Stimulated activated naive CD8-positive, alpha-beta T cell treated with anti-CD3 and anti-CD28 coated beads, Interleukin-15, amount 100 ng/mL, for 72 hours (primary cell): ENCODE measurements around the gene ANKHD1.
A peak's percentile ranks its signal among the peaks of the same experiment; 100 is the strongest.

Source experiments
- ATAC-seq: fragments of 150-1000 bp; cut with Tn5 transposase; 2 replicates; pipeline ENCODE4 v1.10.0; 2021; ENCODE audit warnings: mild to moderate bottlenecking, moderate library complexity
- DNase-seq, 2 donors: peaks; one replicate each; pipeline ENCODE4 v3.0.0; 2021 to 2022
- H3K27ac Mint-ChIP-seq, 2 donors: one replicate each; pipeline ENCODE4 v1.8.0; 2022; ENCODE audit warnings: mild to moderate bottlenecking in 2 of 2, mixed read lengths in 2 of 2, moderate library complexity in 2 of 2
- H3K27me3 Mint-ChIP-seq: one replicate; pipeline ENCODE4 v1.8.0; 2022; ENCODE audit warnings: mixed read lengths
- H3K4me1 Mint-ChIP-seq: one replicate; pipeline ENCODE4 v1.8.0; 2022; ENCODE audit warnings: mild to moderate bottlenecking, mixed read lengths
- H3K4me3 Mint-ChIP-seq, 2 donors: one replicate each; pipeline ENCODE4 v1.8.0; 2022; ENCODE audit warnings: mild to moderate bottlenecking in 2 of 2, mixed read lengths in 2 of 2, moderate library complexity in 1 of 2
- H3K9me3 Mint-ChIP-seq, 2 donors: one replicate each; pipeline ENCODE4 v1.8.0; 2022; ENCODE audit warnings: mixed read lengths in 2 of 2

Gene ANKHD1

GRCh38 chr5:140524003-140524402 lies 122.4 kb downstream of the ANKHD1 start:
- Mint-ChIP-seq H3K27me3 (no peaks in the 10 kb centered on the region), H3K4me1 (no peaks in the 10 kb centered on the region), H3K27ac (no peak overlapping the region), H3K9me3 (no peaks in the 10 kb centered on the region), H3K4me3 (no peak overlapping the region)
- no peak for ATAC-seq
- DNase-seq, result no peak

- no peak for DNase-seq
- Mint-ChIP-seq H3K9me3 (no peaks in the 10 kb centered on the region), H3K4me3 (no peak overlapping the region), H3K27ac (no peak overlapping the region), H3K4me1 (peaks cover 6% of the 10 kb centered on the region), H3K27me3 (no peaks in the 10 kb centered on the region)
- ATAC-seq, result no peak
These were observed 138.6 kb downstream of the ANKHD1 start for GRCh38 chr5:140540227-140540626.

GRCh38 chr5:140542972-140543371 lies 141.3 kb downstream of the ANKHD1 start:
- Mint-ChIP-seq H3K4me3 (no peak overlapping the region), H3K27me3 (no peaks in the 10 kb centered on the region), H3K9me3 (no peaks in the 10 kb centered on the region), H3K27ac (no peak overlapping the region), H3K4me1 (peaks cover 14% of the 10 kb centered on the region)
- no peak for DNase-seq
- ATAC-seq, result no peak

DNA sequence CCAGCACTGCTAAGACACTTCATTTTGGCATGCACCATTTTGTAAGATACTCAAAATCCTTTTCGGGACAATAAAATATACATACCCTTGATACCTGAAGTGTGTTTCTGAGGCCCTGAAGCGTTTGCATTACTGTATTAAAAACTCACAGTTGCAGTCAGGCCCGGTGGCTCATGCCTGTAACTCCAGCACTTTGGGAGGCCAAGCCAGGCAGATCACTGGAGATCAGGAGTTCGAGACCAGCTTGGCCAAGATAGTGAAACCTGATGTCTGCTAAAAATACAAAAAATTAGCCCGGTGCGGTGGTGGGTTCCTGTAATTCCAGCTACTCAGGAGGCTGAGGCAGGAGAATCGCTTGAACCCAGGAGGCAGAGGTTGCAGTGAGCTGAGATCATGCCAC lies 143.4 kb downstream of the ANKHD1 start:
- Mint-ChIP-seq H3K27ac (no peak overlapping the region), H3K4me1 (peaks cover 34% of the 10 kb centered on the region), H3K27me3 (no peaks in the 10 kb centered on the region), H3K4me3 (no peak overlapping the region), H3K9me3 (no peaks in the 10 kb centered on the region)
- DNase-seq (no peak), ATAC-seq (no peak)

DNA sequence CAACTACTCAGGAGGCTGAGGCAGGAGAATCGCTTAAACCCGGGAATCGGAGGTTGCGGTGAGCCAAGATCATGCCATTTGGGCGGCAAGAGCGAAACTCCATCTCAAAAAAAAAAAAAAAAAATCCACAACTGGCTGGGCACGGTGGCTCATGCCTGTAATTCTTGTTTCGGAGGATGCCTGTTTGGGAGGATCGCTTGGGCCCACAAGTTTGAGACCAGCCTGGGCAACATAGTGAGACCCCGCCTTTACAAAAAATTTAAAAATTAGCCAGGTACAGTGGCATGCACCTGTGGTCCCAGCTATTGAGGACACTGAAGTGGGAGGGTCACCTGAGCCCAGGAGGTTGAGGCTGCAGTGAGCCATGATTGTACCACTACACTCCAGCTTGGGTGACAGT lies 144.0 kb downstream of the ANKHD1 start:
- ATAC-seq (no peak), DNase-seq (no peak)
- no peak overlapping the region for H3K27ac Mint-ChIP-seq
- no peaks in the 10 kb centered on the region for H3K9me3 Mint-ChIP-seq
- no peak overlapping the region for H3K4me3 Mint-ChIP-seq
- H3K4me1 Mint-ChIP-seq, result peaks cover 40% of the 10 kb centered on the region
- H3K27me3 Mint-ChIP-seq, result no peaks in the 10 kb centered on the region

GRCh38 chr5:140546851-140547507 lies 145.3 kb downstream of the ANKHD1 start:
- H3K27me3 Mint-ChIP-seq, result no peaks in the 10 kb centered on the region
- DNase-seq (no peak), ATAC-seq (no peak)
- no peaks in the 10 kb centered on the region for H3K9me3 Mint-ChIP-seq
- H3K27ac Mint-ChIP-seq, result peak overlapping the region; percentile 96 to 99
- H3K4me3 Mint-ChIP-seq, result peak overlapping the region; percentile 94 to 95
- peaks cover 50% of the 10 kb centered on the region for H3K4me1 Mint-ChIP-seq

DNA sequence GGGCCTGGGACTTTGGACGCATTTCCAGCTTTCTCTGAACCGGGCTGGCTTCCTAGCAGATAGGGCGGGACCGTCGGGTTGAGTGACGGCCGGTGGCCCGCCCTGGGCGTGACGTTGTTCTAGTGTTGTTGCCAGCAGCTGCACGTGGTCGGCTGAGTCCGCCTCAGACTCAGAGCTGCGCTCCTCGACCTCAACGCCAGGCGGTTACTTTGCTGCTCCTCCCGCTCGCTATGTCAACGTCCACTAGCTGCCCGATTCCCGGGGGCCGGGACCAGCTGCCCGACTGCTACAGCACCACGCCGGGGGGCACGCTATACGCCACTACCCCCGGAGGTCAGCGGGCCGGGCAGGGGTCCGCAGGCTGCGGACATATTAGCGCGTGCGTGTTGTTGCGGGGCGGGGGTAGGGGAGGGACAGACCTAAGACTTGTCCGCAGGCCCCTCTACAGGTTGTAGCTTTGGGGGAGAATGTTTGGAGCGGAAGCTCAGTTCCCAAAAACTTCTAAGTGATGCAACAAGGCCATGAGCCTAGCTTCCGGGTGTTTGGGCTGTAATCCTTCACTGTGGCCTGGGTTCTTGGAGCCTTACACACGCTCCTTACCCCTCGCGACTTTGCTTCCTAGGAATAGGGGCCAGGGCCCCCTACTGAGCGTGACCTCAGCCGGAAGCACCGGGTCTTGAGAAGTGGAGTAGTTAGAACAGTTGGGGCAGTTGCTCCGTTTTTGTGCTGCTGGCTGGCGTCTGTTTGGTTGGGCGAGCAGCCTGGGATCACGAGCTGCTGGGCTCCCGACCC lies 146.1 kb downstream of the ANKHD1 start, which contains the start of gene EIF4EBP3:
Gene EIF4EBP3 (plus strand): TSS at position 155 of the 792 bp plus-strand sequence. CDS start 76 bp downstream, at position 231.
- Mint-ChIP-seq H3K4me1 (peaks cover 53% of the 10 kb centered on the region), H3K27me3 (no peaks in the 10 kb centered on the region), H3K4me3 (peak within 1 kb of the TSS; percentile 94 to 95), H3K9me3 (no peaks in the 10 kb centered on the region), H3K27ac (peak within 1 kb of the TSS; percentile 96 to 99)
- ATAC-seq (peak; percentile 96), DNase-seq (peak; percentile 81 to 88)

DNA sequence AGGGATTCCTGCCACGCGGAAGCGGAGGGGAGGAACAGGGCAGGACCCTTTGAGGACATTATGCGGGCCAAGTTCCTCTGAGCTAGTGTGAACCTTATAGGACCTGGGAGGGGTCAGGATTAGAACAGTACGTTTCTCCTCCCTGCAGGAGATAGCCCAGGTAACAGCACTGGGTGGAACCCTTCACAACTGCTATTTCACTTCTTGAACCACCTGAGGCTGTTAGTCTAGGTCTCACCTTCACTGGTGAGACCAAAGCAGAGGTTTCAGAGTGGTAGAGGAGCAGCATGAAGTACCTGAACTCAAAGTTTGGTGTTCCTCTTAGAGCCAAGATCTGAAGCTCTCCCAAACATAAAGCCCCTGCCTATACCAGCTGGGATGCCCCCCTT lies 146.7 kb downstream of the ANKHD1 start:
- Mint-ChIP-seq H3K27ac (peak overlapping the region; percentile 96 to 99), H3K9me3 (no peaks in the 10 kb centered on the region), H3K4me3 (peak overlapping the region; percentile 94 to 95), H3K4me1 (peaks cover 59% of the 10 kb centered on the region), H3K27me3 (no peaks in the 10 kb centered on the region)
- ATAC-seq (peak; percentile 32), DNase-seq (no peak)

DNA sequence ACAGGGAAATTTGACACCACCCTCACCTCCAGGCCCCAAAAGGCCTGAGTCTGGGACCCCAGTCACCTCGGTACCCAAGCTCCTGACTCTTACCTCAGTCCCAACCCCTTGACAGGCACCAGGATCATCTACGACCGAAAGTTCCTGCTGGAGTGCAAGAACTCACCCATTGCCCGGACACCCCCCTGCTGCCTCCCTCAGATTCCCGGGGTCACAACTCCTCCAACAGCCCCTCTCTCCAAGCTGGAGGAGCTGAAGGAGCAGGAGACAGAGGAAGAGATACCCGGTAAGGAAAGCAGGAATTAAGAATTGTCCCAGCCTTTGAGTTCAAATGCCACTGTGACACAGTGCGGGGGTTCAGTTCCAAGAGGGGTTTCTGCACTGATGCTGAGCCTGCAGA lies 147.2 kb downstream of the ANKHD1 start:
- no peak for ATAC-seq
- H3K4me1 Mint-ChIP-seq, result peaks cover 64% of the 10 kb centered on the region

GRCh38 chr5:140549237-140550144 lies 147.9 kb downstream of the ANKHD1 start:
- peak overlapping the region; percentile 63 to 94 for H3K4me3 Mint-ChIP-seq
- peaks cover 71% of the 10 kb centered on the region for H3K4me1 Mint-ChIP-seq
- no peaks in the 10 kb centered on the region for H3K27me3 Mint-ChIP-seq
- H3K27ac Mint-ChIP-seq, result peak overlapping the region; percentile 29 to 34
- no peak for ATAC-seq
- no peak for DNase-seq
- H3K9me3 Mint-ChIP-seq, result no peaks in the 10 kb centered on the region

More for the DNA sequence above, 147.2 kb downstream of the ANKHD1 start:
- Mint-ChIP-seq H3K4me3 (peak overlapping the region; percentile 94 to 95), H3K9me3 (no peaks in the 10 kb centered on the region), H3K27ac (peak overlapping the region; percentile 43 to 96), H3K27me3 (no peaks in the 10 kb centered on the region)
- no peak for DNase-seq

DNA sequence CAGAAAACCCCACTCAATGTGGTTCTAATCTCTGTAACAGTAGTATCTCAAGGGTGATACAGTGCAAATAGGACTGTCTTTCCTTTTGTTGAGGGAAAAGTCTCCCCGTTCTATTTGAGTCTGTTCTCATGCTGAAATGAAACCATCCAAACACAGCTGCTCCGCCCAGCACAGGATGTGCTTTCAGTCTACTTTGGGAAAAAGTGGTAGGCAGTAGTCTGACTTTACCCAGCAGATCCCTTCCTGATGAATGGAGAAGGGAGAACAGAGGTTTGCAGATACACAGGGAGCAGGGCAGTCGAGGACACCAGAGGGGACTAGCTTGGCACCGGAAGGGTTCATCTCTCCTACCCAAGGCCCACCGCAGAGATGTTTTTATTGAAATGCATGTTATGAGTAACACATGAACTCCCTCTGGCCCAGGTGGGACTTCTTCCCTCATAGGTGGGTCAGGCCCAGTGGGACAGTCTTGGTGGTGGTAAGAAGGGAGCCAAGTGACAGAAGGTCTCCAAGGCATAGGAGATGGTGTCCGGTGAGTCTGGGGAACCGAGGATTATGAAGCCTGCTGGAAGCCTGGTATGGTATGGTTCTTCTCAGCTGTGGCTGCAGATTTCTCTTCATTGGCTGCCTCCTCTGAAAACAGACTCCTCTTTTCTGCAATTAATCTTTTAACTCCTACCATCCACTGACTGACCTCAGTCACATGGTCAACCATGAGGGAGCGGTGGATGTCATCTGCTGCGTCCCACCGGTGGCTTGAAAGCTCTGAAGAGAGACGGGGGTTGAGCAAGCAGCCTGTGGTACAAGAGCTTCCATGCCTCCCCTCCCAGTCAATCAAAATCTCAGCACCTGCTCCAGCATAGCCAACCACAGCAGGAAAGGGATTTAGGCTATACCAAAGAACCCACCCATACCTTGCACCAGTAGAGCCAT lies 148.8 kb downstream of the ANKHD1 start:
- DNase-seq (no peak), ATAC-seq (no peak)
- H3K4me1 Mint-ChIP-seq, result peaks cover 80% of the 10 kb centered on the region
- peak overlapping the region; percentile 5 to 9 for H3K4me3 Mint-ChIP-seq
- no peaks in the 10 kb centered on the region for H3K9me3 Mint-ChIP-seq
- H3K27me3 Mint-ChIP-seq, result no peaks in the 10 kb centered on the region
- H3K27ac Mint-ChIP-seq, result peak overlapping the region; percentile 3 to 22

GRCh38 chr5:140551872-140552271 lies 150.2 kb downstream of the ANKHD1 start:
- Mint-ChIP-seq H3K4me1 (peaks cover 87% of the 10 kb centered on the region), H3K4me3 (peak overlapping the region in 1 of 2 donors; percentile 28), H3K27ac (peak overlapping the region in 1 of 2 donors; percentile 51), H3K27me3 (no peaks in the 10 kb centered on the region), H3K9me3 (no peaks in the 10 kb centered on the region)
- ATAC-seq (no peak), DNase-seq (no peak)

DNA sequence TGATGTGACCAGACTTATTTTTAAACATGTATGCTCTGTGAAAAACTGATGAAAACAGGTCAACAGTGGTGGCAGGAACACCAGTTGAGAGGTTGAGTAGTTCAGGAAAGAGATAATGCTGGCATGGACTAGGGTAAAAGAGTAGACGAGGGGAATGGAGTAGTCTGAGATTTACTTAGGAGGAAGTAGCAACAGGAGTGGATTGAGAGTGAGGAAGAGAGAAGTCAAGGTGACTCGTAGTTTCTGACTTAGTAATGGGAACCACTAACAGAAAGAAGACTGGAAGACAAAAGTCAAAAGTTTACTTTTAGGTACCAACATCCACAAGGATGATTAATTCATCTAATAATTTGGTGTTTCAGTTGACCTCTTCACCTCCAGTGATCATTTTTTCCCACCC lies 152.0 kb downstream of the ANKHD1 start:
- H3K4me3 Mint-ChIP-seq, result peak overlapping the region; percentile 78 to 90
- DNase-seq, result no peak
- peak overlapping the region; percentile 22 to 51 for H3K27ac Mint-ChIP-seq

DNA sequence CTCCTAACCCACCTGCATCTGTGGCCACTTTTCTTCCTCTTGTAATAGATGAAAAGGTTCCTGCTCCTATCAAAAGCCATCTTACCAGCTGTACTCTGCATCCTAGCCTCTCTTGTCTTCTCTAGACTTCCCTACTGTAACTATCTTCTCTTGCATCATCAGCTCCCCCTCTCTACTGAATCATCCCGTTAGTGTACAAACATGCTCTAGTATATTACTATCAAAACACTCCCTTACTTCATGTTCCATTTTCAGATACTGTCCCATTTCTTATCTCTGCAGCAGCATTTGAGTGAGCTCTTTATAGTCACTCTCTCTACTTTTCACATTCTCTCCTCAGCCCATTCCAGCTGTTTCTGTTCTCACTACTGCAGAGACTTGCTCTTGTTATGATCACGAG lies 152.8 kb downstream of the ANKHD1 start:
- Mint-ChIP-seq H3K27ac (peak overlapping the region; percentile 51 to 83), H3K27me3 (no peaks in the 10 kb centered on the region), H3K4me3 (peak overlapping the region; percentile 78 to 90), H3K4me1 (peaks cover 77% of the 10 kb centered on the region), H3K9me3 (no peaks in the 10 kb centered on the region)
- no peak for ATAC-seq
- no peak for DNase-seq

More for the DNA sequence above, 152.0 kb downstream of the ANKHD1 start:
- Mint-ChIP-seq H3K9me3 (no peaks in the 10 kb centered on the region), H3K27me3 (no peaks in the 10 kb centered on the region), H3K4me1 (peaks cover 85% of the 10 kb centered on the region)
- peak; percentile 31 for ATAC-seq
